Measurements from ENCODE around the gene LAMB3. TPM values are rescaled to one million over a fixed set of nuclear protein-coding genes. Genes with fewer than 3 reads are reported as not detected.

The LAMB3 gene
- total RNA-seq, 1 experiment from 2014 or later, result 70.2 TPM

- no peak for TF ChIP-seq ZBTB33 (IDR thresholded peaks at IDR 0.05; ENCODE audit: extremely low read depth, insufficient replicate concordance, low read length)
Observed at GRCh38 chr1:209630383-209631225, 21.6 kb downstream of the LAMB3 start (continued).

GRCh38 chr1:209629621-209630382 is 22.4 kb downstream of the LAMB3 start:
- CTCF ChIA-PET, result no interaction called here
- Histone ChIP-seq H3K4me2 (ENCODE audit: low read length) (no peak overlapping the region), H3K9me2 (ENCODE audit: insufficient read depth) (no peaks in the 10 kb centered on the region), H3K9ac (ENCODE audit: low read length) (no peak overlapping the region), H2AFZ (ENCODE audit: low read depth, low read length, poor library complexity, severe bottlenecking) (no peak overlapping the region), H3K4me1 (ENCODE audit: control insufficient read depth in 1 of 2, insufficient read depth in 2 of 2, low read length in 2 of 2) (peaks cover 0 to 7% of the 10 kb centered on the region in 2 experiments; a peak in 2 of 4 replicates), H3K4me3 (replicated peaks in 1 of 2; ENCODE audit: low read depth in 1 of 2, low read length in 2 of 2) (no peak overlapping the region), H3K79me2 (ENCODE audit: insufficient read depth, low read length) (no peaks in the 10 kb centered on the region), H4K20me1 (ENCODE audit: insufficient read depth) (no peaks in the 10 kb centered on the region), H3K36me3 (ENCODE audit: control insufficient read depth in 1 of 2, insufficient read depth in 2 of 2, low read length in 2 of 2) (0 out of 4 replicates have a peak, but pooled peaks cover 3 to 7% of the 10 kb centered on the region in 2 experiments), H3K9me3 (ENCODE audit: control insufficient read depth in 1 of 2, insufficient read depth in 1 of 2, low read depth in 1 of 2, low read length in 2 of 2) (no peaks in the 10 kb centered on the region), H3K27ac (ENCODE audit: low read depth, low read length) (no peak overlapping the region), H3K27me3 (ENCODE audit: insufficient read depth, low read length) (no peaks in the 10 kb centered on the region)
- ATAC-seq (no peak), DNase-seq (ENCODE audit: low read depth, low spot score) (no peak)
- intact Hi-C loops (cut with micrococcal nuclease), result no loop called here
- POLR2A ChIA-PET, result no interaction called here
- BruUV-seq (replicated peaks), result no TSS peak
- RAD21 ChIA-PET (ENCODE audit: low non-redundant PET in 1 of 2, low total read pairs in 2 of 2, uncharacterized antibody in 2 of 2, unreplicated experiment in 2 of 2), result no interaction called here
- TF ChIP-seq SRF (IDR thresholded peaks at IDR 0.05; ENCODE audit: low read depth) (no peak), EZH2 (IDR thresholded peaks at IDR 0.05) (no peak), POLR2A (IDR thresholded peaks at IDR 0.05; ENCODE audit: borderline replicate concordance, extremely low read depth, insufficient read depth, insufficient read length) (no peak), CEBPB (IDR thresholded peaks at IDR 0.05; ENCODE audit: low read depth) (no peak), TCF7L2 (IDR thresholded peaks at IDR 0.05; ENCODE audit: borderline replicate concordance, extremely low read depth, insufficient read depth, insufficient read length) (no peak), POLR2AphosphoS5 (IDR thresholded peaks at IDR 0.05; ENCODE audit: low read depth, low read length) (no peak), CBX3 (IDR thresholded peaks at IDR 0.05; ENCODE audit: low read depth) (no peak), ZBTB33 (IDR thresholded peaks at IDR 0.05; ENCODE audit: extremely low read depth, insufficient replicate concordance, low read length) (no peak), REST (IDR thresholded peaks at IDR 0.05; ENCODE audit: low read depth) (no peak), ZNF274 (IDR thresholded peaks at IDR 0.05; ENCODE audit: low read depth, low read length) (no peak), JUND (IDR thresholded peaks at IDR 0.05) (no peak), SP1 (IDR thresholded peaks at IDR 0.05; ENCODE audit: low read depth) (no peak), MAX (IDR thresholded peaks at IDR 0.05) (no peak), SIN3A (IDR thresholded peaks at IDR 0.05; ENCODE audit: low read depth) (no peak), EGR1 (IDR thresholded peaks at IDR 0.05; ENCODE audit: low read depth) (no peak)
